Lower lobe of right lung (tissue), 2 donors: ENCODE measurements around the gene TMEM255B. TPM values are rescaled to one million over a fixed set of nuclear protein-coding genes. Genes with fewer than 3 reads are reported as not detected.

Experiments used
- ATAC-seq, 2 donors: fragments of 200-7000 bp; cut with Tn5 transposase; one replicate each; pipeline ENCODE4 v1.9.1; 2020 to 2022; ENCODE audit warnings: mild to moderate bottlenecking in 2 of 2, moderate library complexity in 2 of 2
- DNase-seq: peaks from one replicate; pipeline ENCODE4 v3.0.0-alpha.2; 2020
- H3K27ac ChIP-seq: fragments of 200-600 bp; one replicate; pipeline ENCODE4 v1.8.0; 2022
- H3K27me3 ChIP-seq: fragments of 200-600 bp; one replicate; pipeline ENCODE4 v1.8.0; 2022; ENCODE audit warnings: low read depth
- H3K36me3 ChIP-seq: fragments of 200-600 bp; one replicate; pipeline ENCODE4 v1.8.0; 2022; ENCODE audit warnings: mild to moderate bottlenecking
- H3K4me1 ChIP-seq: fragments of 200-600 bp; one replicate; pipeline ENCODE4 v1.8.0; 2022
- H3K4me3 ChIP-seq: fragments of 200-600 bp; one replicate; pipeline ENCODE4 v1.8.0; 2022; ENCODE audit warnings: mild to moderate bottlenecking
- H3K9me3 ChIP-seq: fragments of 200-600 bp; one replicate; pipeline ENCODE4 v1.8.0; 2022
- CTCF ChIP-seq: fragments of 200-600 bp; IDR thresholded peaks from one replicate; pipeline ENCODE4 v1.8.0; 2022; ENCODE audit warnings: antibody characterized with exemption, mild to moderate bottlenecking
- intact Hi-C: fragments of 100-400 bp; cut with DNase I; formaldehyde crosslinking; loops from one replicate; pipeline ENCODE4 v1.11.0; 2022
- total RNA-seq: library from RNA; stranded (reverse); fragmentation: NEBNext Ultra II Directional; extraction: Animal tissue kit (Norgen Biotek cat#: 25700); gene quantifications from one replicate; pipeline ENCODE4 v1.2.1, GENCODE V29; 2021
- donor health status: DM: no; HTN: yes; CAD: no; lungs with severe emphysema.

TMEM255B gene
- total RNA-seq, 1 donor from 2014 or later: 21.5 TPM

GRCh38 chr13:113796211-113796963 is 37.4 kb downstream of the TMEM255B start:
- intact Hi-C loops: no loop called here
- H3K4me1 ChIP-seq: no peaks in the 10 kb centered on the region
- no peak for ATAC-seq
- peaks cover 3% of the 10 kb centered on the region for H3K27me3 ChIP-seq
- no peaks in the 10 kb centered on the region for H3K9me3 ChIP-seq
- no peak for TF ChIP-seq CTCF
- no peak for DNase-seq
- H3K27ac ChIP-seq: no peak overlapping the region
- H3K4me3 ChIP-seq: no peak overlapping the region
- H3K36me3 ChIP-seq: peaks cover 5% of the 10 kb centered on the region

- no peaks in the 10 kb centered on the region for H3K9me3 ChIP-seq
- no peak overlapping the region for H3K4me3 ChIP-seq
- H3K36me3 ChIP-seq: peaks cover 5% of the 10 kb centered on the region
- H3K4me1 ChIP-seq: peaks cover 7% of the 10 kb centered on the region
- peak; percentile 46 for DNase-seq
- no peak overlapping the region for H3K27ac ChIP-seq
- intact Hi-C loops: no loop called here
- peaks cover 3% of the 10 kb centered on the region for H3K27me3 ChIP-seq
- ATAC-seq: no peak
- no peak for TF ChIP-seq CTCF
Observed at GRCh38 chr13:113796964-113797676, 38.1 kb downstream of the TMEM255B start.

- Histone ChIP-seq H3K9me3 (no peaks in the 10 kb centered on the region), H3K27ac (no peak overlapping the region), H3K4me1 (peaks cover 10% of the 10 kb centered on the region), H3K36me3 (peaks cover 5% of the 10 kb centered on the region), H3K27me3 (peaks cover 3% of the 10 kb centered on the region), H3K4me3 (no peak overlapping the region)
- intact Hi-C loops: no loop called here
- ATAC-seq (no peak), DNase-seq (no peak)
- TF ChIP-seq CTCF: no peak
Observed at GRCh38 chr13:113798200-113798811, 39.3 kb downstream of the TMEM255B start.

GRCh38 chr13:113800576-113800926 is 41.5 kb downstream of the TMEM255B start:
- no peaks in the 10 kb centered on the region for H3K9me3 ChIP-seq
- no peak overlapping the region for H3K27ac ChIP-seq
- peaks cover 10% of the 10 kb centered on the region for H3K4me1 ChIP-seq
- DNase-seq (no peak), ATAC-seq (no peak)
- intact Hi-C loops: no loop called here
- TF ChIP-seq CTCF: no peak
- peaks cover 3% of the 10 kb centered on the region for H3K27me3 ChIP-seq
- H3K4me3 ChIP-seq: no peak overlapping the region
- H3K36me3 ChIP-seq: no peaks in the 10 kb centered on the region

- DNase-seq (peak; percentile 45), ATAC-seq (no peak)
- peaks cover 3% of the 10 kb centered on the region for H3K27me3 ChIP-seq
- intact Hi-C loops: no loop called here
- no peak overlapping the region for H3K27ac ChIP-seq
- H3K4me3 ChIP-seq: no peak overlapping the region
- TF ChIP-seq CTCF: no peak
- H3K36me3 ChIP-seq: no peaks in the 10 kb centered on the region
- peaks cover 10% of the 10 kb centered on the region for H3K4me1 ChIP-seq
- no peaks in the 10 kb centered on the region for H3K9me3 ChIP-seq
Observed at GRCh38 chr13:113801289-113801961, 42.4 kb downstream of the TMEM255B start.
